DND-41 (cell line): ENCODE results near the gene ICAM5.

ENCODE experiments used
- ATAC-seq: fragments of 200-7000 bp; cut with Tn5 transposase; 3 replicates; pipeline ENCODE4 v1.9.1; 2021; ENCODE audit warnings: low read depth; ENCODE audit not compliant: insufficient read depth
- DNase-seq: peaks from one replicate; pipeline ENCODE4 v3.0.0-alpha.2; 2020
- H2AFZ ChIP-seq: 2 replicates; pipeline ENCODE4 v1.6.0; 2012; ENCODE audit warnings: low read depth, low read length
- H3K27ac ChIP-seq: 2 replicates; pipeline ENCODE4 v1.5.1; 2012; ENCODE audit warnings: low read length, inconsistent platforms
- H3K27me3 ChIP-seq: fragments of 200-600 bp; sonication (generic); 2 replicates; pipeline ENCODE4 v1.6.0; 2012; ENCODE audit warnings: low read length, mild to moderate bottlenecking, inconsistent platforms; ENCODE audit not compliant: insufficient read depth, poor library complexity
- H3K36me3 ChIP-seq: 2 replicates; pipeline ENCODE4 v1.5.1; 2012; ENCODE audit warnings: low read length, inconsistent platforms; ENCODE audit not compliant: insufficient read depth
- H3K4me1 ChIP-seq: 2 replicates; pipeline ENCODE4 v1.5.1; 2012; ENCODE audit warnings: mild to moderate bottlenecking, low read length; ENCODE audit not compliant: insufficient read depth
- H3K4me2 ChIP-seq: 2 replicates; pipeline ENCODE4 v1.6.0; 2012; ENCODE audit warnings: mild to moderate bottlenecking, moderate library complexity, low read length, inconsistent platforms; ENCODE audit not compliant: insufficient read depth
- H3K4me3 ChIP-seq, 2 experiments: fragments of 200-600 bp in 1 of 2; shearing (Covaris generic) in 1 of 2; 2 replicates each; pipeline ENCODE4 v1.5.1; 2012 to 2016; ENCODE audit warnings: inconsistent platforms in 2 of 2, low read length in 2 of 2, mild to moderate bottlenecking in 2 of 2, low read depth in 1 of 2, moderate library complexity in 1 of 2
- H3K79me2 ChIP-seq: 2 replicates; pipeline ENCODE4 v1.6.0; 2012; ENCODE audit warnings: low read length, inconsistent platforms; ENCODE audit not compliant: insufficient read depth
- H3K9ac ChIP-seq: 2 replicates; pipeline ENCODE4 v1.6.0; 2012; ENCODE audit warnings: low read depth, mild to moderate bottlenecking, inconsistent platforms, low read length, moderate library complexity
- H3K9me3 ChIP-seq: 2 replicates; pipeline ENCODE4 v1.5.1; 2012; ENCODE audit warnings: low read length, moderate library complexity, mild to moderate bottlenecking, inconsistent platforms; ENCODE audit not compliant: insufficient read depth, severe bottlenecking
- H4K20me1 ChIP-seq: 2 replicates; pipeline ENCODE4 v1.6.0; 2012; ENCODE audit warnings: low read length; ENCODE audit not compliant: insufficient read depth
- EZH2 ChIP-seq: IDR thresholded peaks from 3 replicates; pipeline ENCODE4 v1.6.1; 2012; ENCODE audit warnings: borderline replicate concordance, low read depth, mild to moderate bottlenecking, moderate library complexity, low read length, inconsistent platforms; ENCODE audit not compliant: severe bottlenecking
- TF ChIP-seq, protein P1 (sequence below): IDR thresholded peaks from 2 replicates; pipeline ENCODE4 v1.5.1; 2012; ENCODE audit warnings: borderline replicate concordance, low read length, moderate library complexity, mild to moderate bottlenecking; ENCODE audit not compliant: poor library complexity, severe bottlenecking; ENCODE audit errors: extremely low read depth

ICAM5 gene

DNA sequence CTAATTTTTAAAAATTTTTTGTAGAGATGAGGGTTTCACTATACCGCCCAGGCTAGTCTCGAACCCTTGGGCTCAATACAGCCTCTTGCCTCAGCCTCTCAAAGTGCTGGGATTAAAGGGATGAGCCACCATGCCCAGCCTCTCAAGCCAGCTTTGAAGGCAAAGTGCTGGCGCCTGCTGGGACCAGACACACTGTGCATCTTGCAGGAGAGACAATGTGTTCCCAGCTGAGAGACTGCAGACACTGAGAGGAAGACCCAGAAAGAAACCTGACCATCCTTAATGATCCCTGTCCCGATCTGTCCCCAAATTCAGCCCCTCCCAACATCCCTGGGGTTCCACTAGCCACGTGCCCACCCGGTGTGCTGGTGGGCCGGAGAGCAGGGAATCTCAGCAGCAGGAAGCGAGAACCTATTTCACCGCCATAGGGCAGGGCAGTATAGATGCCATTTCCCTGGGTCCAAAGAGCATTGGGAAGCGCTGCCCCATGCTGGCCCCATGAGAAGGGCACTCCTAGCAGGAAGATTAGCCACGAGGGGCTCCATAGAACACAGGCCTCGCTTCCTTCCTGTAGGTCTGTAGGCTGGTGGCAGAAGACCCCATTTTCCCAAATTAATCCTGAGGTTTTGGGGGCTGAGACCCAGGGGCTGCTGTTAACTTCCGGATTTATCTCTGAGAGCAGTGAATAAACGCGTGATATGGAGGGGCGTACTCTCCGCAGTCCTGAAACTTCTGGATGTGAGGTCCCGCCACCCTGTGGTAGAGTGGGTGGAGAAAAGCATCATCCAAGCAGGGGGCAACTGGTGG, 42.6 kb downstream of the ICAM5 start:
- peak overlapping the region; percentile 89 for H2AFZ ChIP-seq
- DNase-seq, result no peak

DNA sequence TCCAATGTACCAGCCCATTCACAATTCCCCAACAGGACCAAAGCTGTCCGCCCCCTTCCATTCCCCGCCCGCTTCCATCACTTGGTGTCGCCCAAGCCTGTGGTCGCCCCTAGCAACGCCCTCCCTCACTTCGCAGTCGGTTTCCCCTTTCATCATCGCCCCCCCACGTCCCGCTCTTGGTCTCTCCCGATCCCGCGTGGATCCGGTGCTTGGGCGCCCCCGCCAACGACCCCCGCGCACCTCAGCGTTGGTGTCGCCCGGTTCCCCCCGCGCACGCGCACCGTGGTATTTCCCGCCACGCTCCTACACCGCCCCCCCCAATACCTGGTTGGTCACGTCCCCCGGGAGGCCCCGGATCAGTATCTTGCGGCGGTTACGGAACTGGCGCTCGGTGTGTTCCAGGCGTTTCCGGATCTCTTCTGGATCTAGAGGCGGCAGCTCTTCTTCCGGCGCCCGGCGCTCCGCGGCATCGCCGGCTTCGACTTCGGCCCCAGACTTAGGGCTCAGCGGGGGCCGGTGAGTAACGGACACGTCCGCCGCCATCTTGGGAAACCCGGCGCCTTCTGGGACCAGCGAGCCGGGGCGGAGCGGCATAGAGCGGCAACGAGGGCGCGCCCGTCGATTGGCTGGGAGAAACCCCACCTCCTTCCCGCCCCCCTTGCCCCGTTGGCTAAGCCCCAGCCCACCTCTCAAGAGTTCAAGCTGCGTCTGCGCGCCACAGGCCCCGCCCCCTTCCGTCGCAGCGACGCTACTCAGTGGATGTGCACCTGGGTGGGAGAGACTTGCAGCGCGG, 43.4 kb downstream of the ICAM5 start, which contains the start of gene RAVER1:
TSS of gene RAVER1 (minus strand) at position 565 of the 793 bp plus-strand sequence. CDS start at position 543, 22 bp downstream.
- Histone ChIP-seq H2AFZ (peak within 1 kb of the TSS; percentile 89), H4K20me1 (peaks cover 43% of the 10 kb centered on the region), H3K9ac (peak within 1 kb of the TSS; percentile 98), H3K9me3 (no peaks in the 10 kb centered on the region), H3K79me2 (peaks cover 68% of the 10 kb centered on the region), H3K27me3 (no peaks in the 10 kb centered on the region), H3K4me2 (peak within 1 kb of the TSS; percentile 96), H3K4me1 (peaks cover 29% of the 10 kb centered on the region), H3K4me3 (peak within 1 kb of the TSS; percentile 59 to 94), H3K36me3 (peaks cover 53% of the 10 kb centered on the region), H3K27ac (peak within 1 kb of the TSS; percentile 99)
- no peak for TF ChIP-seq EZH2
- TF ChIP-seq, protein P1, sequence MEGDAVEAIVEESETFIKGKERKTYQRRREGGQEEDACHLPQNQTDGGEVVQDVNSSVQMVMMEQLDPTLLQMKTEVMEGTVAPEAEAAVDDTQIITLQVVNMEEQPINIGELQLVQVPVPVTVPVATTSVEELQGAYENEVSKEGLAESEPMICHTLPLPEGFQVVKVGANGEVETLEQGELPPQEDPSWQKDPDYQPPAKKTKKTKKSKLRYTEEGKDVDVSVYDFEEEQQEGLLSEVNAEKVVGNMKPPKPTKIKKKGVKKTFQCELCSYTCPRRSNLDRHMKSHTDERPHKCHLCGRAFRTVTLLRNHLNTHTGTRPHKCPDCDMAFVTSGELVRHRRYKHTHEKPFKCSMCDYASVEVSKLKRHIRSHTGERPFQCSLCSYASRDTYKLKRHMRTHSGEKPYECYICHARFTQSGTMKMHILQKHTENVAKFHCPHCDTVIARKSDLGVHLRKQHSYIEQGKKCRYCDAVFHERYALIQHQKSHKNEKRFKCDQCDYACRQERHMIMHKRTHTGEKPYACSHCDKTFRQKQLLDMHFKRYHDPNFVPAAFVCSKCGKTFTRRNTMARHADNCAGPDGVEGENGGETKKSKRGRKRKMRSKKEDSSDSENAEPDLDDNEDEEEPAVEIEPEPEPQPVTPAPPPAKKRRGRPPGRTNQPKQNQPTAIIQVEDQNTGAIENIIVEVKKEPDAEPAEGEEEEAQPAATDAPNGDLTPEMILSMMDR, result no peak
- peak; percentile 99 for DNase-seq
- peak; percentile 91 for ATAC-seq

More for the DNA sequence above, 42.6 kb downstream of the ICAM5 start:
- Histone ChIP-seq H3K4me1 (peaks cover 28% of the 10 kb centered on the region), H3K9ac (peak overlapping the region; percentile 98), H3K9me3 (no peaks in the 10 kb centered on the region), H3K36me3 (peaks cover 61% of the 10 kb centered on the region), H3K27me3 (no peaks in the 10 kb centered on the region), H3K4me2 (peak overlapping the region; percentile 96), H3K27ac (peak overlapping the region; percentile 99), H3K4me3 (peak overlapping the region; percentile 59 to 94), H3K79me2 (peaks cover 76% of the 10 kb centered on the region), H4K20me1 (peaks cover 51% of the 10 kb centered on the region)
- no peak; the same call in 2 of the 3 replicates for ATAC-seq
- TF ChIP-seq, protein P1, result peak; percentile 35
- TF ChIP-seq EZH2, result no peak

DNA sequence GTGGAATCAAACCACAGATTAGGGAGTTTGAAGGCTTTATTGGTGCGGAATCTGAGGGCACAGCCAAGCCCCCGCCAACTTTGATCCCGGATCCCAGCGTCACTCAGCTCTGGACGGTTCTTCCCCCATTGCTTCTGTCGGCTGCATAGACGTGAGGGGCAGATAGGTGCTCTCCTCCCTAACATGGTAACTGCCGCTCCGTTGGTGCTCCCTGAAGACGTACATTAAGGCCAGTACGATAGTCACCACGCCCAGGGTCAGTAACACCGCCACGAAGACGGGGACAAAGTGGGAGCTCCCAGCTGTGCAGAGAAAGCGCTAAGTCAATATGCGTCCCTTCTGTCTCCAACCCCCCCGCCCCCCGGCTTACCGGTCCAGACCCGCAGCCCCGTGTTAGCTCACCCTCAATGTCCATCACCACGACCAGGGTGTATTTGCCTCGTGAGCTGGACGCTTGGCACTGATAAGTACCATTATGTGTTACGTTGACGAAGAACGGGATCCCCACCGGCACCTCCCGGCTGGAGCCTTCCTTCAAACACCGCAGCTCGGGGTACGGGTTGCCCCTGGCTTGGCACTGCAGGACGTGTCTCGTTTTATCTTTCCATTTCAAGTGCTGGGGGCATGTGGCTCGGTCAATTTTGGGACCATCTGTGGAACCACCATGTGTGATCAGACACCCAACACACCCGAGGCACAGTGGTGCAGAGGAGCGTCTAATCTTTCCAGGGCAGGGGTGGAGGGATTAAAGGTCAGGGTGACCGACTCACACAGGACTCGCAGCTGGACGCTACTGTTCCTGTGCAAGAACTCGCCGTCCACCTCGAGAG, 44.2 kb downstream of the ICAM5 start:
- TF ChIP-seq, protein P1, result no peak
- TF ChIP-seq EZH2, result no peak
- peak overlapping the region; percentile 72 for H3K27ac ChIP-seq

More for the DNA sequence above, 44.2 kb downstream of the ICAM5 start:
- peaks cover 45% of the 10 kb centered on the region for H3K36me3 ChIP-seq
- H3K27me3 ChIP-seq, result no peaks in the 10 kb centered on the region
- H4K20me1 ChIP-seq, result peaks cover 36% of the 10 kb centered on the region
- peak overlapping the region; percentile 20 to 94; a peak in 3 of 4 replicates for H3K4me3 ChIP-seq
- H3K79me2 ChIP-seq, result peaks cover 62% of the 10 kb centered on the region
- H3K9ac ChIP-seq, result peak overlapping the region; percentile 98
- DNase-seq (no peak), ATAC-seq (peak; percentile 41)
- peak overlapping the region; percentile 80 for H2AFZ ChIP-seq
- H3K9me3 ChIP-seq, result no peaks in the 10 kb centered on the region
- peaks cover 37% of the 10 kb centered on the region for H3K4me1 ChIP-seq
- H3K4me2 ChIP-seq, result peak overlapping the region; percentile 68
